ENCODE data around the gene FBXW12. TPM values are rescaled to one million over a fixed set of nuclear protein-coding genes. Genes with fewer than 3 reads are reported as not detected.

FBXW12 gene
- total RNA-seq, 1 donor from 2014 or later: not detected

DNA sequence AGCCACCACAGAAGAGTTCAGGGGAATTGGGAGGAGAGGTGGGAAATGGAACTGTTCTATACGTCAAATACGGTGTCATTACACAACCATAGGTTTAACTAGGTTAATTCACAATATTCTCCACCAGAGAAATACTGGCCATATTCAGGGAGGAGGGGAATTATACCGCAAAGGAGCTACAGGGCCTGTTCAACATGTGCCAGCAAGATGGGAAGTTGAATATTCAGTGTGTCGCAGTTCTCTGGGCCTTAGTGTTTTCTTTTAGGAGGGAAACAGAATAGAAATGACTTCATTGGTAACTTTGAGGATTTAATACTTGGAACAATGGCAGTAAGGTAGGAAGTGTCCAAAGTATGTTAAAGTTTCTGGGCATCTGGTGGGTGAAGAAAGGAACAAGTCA lies 18.0 kb upstream of the FBXW12 start:
- Histone ChIP-seq H3K4me1 (no peaks in the 10 kb centered on the region), H3K27me3 (no peaks in the 10 kb centered on the region), H3K4me3 (no peak overlapping the region), H3K9me3 (no peaks in the 10 kb centered on the region), H3K36me3 (no peaks in the 10 kb centered on the region), H3K27ac (no peak overlapping the region)
- ATAC-seq: no peak
- intact Hi-C loops (cut with DNase I): no loop called here
- no peak for DNase-seq
- TF ChIP-seq, protein P1, sequence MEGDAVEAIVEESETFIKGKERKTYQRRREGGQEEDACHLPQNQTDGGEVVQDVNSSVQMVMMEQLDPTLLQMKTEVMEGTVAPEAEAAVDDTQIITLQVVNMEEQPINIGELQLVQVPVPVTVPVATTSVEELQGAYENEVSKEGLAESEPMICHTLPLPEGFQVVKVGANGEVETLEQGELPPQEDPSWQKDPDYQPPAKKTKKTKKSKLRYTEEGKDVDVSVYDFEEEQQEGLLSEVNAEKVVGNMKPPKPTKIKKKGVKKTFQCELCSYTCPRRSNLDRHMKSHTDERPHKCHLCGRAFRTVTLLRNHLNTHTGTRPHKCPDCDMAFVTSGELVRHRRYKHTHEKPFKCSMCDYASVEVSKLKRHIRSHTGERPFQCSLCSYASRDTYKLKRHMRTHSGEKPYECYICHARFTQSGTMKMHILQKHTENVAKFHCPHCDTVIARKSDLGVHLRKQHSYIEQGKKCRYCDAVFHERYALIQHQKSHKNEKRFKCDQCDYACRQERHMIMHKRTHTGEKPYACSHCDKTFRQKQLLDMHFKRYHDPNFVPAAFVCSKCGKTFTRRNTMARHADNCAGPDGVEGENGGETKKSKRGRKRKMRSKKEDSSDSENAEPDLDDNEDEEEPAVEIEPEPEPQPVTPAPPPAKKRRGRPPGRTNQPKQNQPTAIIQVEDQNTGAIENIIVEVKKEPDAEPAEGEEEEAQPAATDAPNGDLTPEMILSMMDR (IDR thresholded peaks at IDR 0.05): no peak

DNA sequence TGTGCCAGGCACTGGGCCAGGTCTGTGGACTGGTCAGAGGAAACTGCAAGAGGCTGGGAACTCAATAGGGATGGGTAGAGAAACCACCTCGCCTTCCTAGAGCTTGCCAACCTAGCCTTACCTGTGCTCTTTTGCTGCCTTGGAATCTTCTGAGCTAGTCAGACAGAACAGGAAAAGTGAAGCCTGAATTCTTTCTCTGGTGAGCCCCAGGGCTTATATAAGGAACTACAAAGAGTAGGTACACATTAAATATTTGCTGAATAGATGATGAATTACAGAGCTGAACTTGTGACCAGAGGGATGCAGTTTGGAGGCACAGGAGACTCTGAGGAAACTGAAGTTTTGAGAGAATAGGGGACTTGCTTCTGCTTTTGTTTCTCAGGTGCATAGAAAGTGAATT lies 15.6 kb upstream of the FBXW12 start:
- Histone ChIP-seq H3K9me3 (no peaks in the 10 kb centered on the region), H3K27ac (no peak overlapping the region), H3K4me3 (no peak overlapping the region), H3K27me3 (no peaks in the 10 kb centered on the region), H3K4me1 (no peaks in the 10 kb centered on the region), H3K36me3 (no peaks in the 10 kb centered on the region)
- DNase-seq (no peak), ATAC-seq (no peak)
- TF ChIP-seq, protein P1 (IDR thresholded peaks at IDR 0.05): no peak
- intact Hi-C loops (cut with DNase I): no loop called here

DNA sequence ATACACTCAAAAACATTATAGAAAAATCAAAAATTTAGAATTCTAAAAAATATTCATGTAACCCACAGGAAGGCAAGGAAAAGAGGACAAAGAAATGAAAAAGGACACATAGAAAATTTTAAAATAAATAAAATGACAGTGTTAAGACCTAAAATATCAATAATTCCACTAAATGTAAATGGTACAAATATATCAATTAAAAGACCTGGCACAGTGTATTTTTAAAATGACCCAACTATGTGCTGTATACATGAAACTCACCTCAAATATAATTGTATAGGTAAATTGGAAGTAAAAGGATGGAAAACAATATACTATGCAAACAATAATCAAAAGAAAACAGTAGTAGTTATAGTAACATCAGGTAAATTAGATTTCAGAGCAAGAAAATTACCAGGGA lies 10.1 kb upstream of the FBXW12 start:
- H3K36me3 ChIP-seq: no peaks in the 10 kb centered on the region
- TF ChIP-seq, protein P1 (IDR thresholded peaks at IDR 0.05): no peak
- no peaks in the 10 kb centered on the region for H3K4me1 ChIP-seq
- DNase-seq: no peak
- ATAC-seq: no peak
- intact Hi-C loops (cut with DNase I): no loop called here
- peaks cover 7% of the 10 kb centered on the region for H3K9me3 ChIP-seq
- no peak overlapping the region for H3K4me3 ChIP-seq
- no peak overlapping the region for H3K27ac ChIP-seq
- H3K27me3 ChIP-seq: no peaks in the 10 kb centered on the region

DNA sequence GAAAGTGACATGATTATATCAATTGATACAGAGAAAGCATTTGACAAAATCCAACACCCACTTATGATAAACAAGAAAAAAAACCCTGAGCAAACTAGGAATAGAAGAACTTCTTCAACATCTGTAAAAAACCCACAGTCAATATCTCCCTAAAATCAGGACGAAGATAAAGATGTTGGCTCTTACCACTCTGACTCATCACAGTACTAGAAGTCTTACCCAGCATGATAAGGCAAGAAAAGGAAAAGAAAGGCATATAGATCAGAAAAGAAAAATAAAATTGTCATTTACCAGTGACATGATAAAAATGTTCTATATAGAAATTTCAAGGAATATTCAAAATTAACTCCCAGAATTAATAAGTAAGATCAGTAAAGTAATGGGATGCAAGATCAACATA lies 7.2 kb upstream of the FBXW12 start:
- Histone ChIP-seq H3K4me3 (no peak overlapping the region), H3K27me3 (no peaks in the 10 kb centered on the region), H3K4me1 (no peaks in the 10 kb centered on the region), H3K9me3 (peaks cover 7% of the 10 kb centered on the region), H3K36me3 (no peaks in the 10 kb centered on the region), H3K27ac (no peak overlapping the region)
- no peak for ATAC-seq
- DNase-seq: no peak
- TF ChIP-seq, protein P1 (IDR thresholded peaks at IDR 0.05): no peak
- intact Hi-C loops (cut with DNase I): no loop called here

DNA sequence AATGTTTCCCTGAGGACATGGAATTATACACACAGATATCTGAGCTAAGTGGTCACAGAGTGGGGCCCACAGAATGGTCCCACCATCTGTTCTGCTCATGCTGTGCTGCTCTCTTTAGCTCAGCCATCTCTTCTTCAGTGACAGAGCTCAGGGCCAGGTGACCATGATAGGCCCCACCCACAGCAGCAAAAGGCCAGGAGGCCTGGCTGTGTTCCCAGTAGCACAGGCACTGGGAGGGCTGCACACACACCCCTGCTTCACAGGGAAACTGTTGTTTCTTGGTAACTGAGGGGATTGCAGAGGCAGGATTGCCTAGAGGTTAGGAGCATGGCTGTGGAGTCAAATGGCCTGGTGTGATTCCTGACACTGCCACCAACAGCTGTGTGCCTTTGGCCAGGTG lies 4.8 kb upstream of the FBXW12 start:
- H3K27me3 ChIP-seq: no peaks in the 10 kb centered on the region
- DNase-seq (no peak), ATAC-seq (peak; percentile 34)
- no peaks in the 10 kb centered on the region for H3K36me3 ChIP-seq
- no peak overlapping the region for H3K4me3 ChIP-seq
- TF ChIP-seq, protein P1 (IDR thresholded peaks at IDR 0.05): no peak
- H3K9me3 ChIP-seq: peaks cover 2% of the 10 kb centered on the region
- intact Hi-C loops (cut with DNase I): no loop called here
- no peaks in the 10 kb centered on the region for H3K4me1 ChIP-seq
- no peak overlapping the region for H3K27ac ChIP-seq

DNA sequence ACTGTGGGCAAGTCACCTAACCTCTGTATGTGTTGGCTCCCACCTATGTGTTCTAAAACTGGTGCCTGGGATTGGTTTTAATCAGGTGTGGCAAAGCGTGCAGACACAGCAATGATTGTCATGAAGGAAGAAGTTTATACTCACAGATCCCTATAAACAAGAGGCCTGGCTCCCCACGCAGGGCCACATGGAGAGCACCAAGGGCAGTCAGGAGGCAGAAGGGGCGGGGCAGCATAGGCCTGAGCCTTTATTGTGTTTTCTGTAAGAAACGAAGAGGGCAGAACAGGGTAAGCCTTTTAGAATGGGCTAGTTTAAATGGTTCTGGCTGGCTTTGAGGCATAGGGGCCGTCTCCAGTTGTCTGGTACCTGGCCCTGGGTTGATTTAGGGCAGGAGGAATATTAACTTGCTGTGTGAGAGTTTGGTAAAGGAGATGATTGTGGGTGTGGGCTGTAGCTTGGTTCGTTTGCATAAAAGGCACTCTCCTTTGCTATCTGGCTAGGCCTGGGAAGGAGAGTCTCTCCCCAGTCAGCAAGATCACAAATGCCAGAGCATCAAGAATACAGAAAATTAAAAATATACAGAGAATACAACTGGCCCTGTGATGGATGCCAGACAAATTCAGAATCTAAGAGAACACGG lies 2.2 kb upstream of the FBXW12 start:
- Histone ChIP-seq H3K27ac (no peak overlapping the region), H3K4me3 (no peak overlapping the region), H3K9me3 (no peaks in the 10 kb centered on the region), H3K36me3 (no peaks in the 10 kb centered on the region), H3K27me3 (no peaks in the 10 kb centered on the region), H3K4me1 (no peaks in the 10 kb centered on the region)
- ATAC-seq (no peak), DNase-seq (no peak)
- TF ChIP-seq, protein P1 (IDR thresholded peaks at IDR 0.05): no peak
- intact Hi-C loops (cut with DNase I): no loop called here

All from upper lobe of right lung (tissue), 1 donor.